Mucosa of descending colon (tissue), 3 donors: ENCODE measurements around the gene KLHL36. TPM values are rescaled to one million over a fixed set of nuclear protein-coding genes. Genes with fewer than 3 reads are reported as not detected.

ENCODE experiments used
- ATAC-seq: fragments of 200-7000 bp; cut with Tn5 transposase; one replicate; pipeline ENCODE4 v1.9.1; 2020; ENCODE audit warnings: mild to moderate bottlenecking, moderate library complexity
- DNase-seq, 3 donors: peaks; one replicate each; pipeline ENCODE4 v3.0.0-alpha.2; 2020
- H3K36me3 ChIP-seq: fragments of 200-600 bp; one replicate; pipeline ENCODE4 v1.8.0; 2021; ENCODE audit warnings: low read depth, mild to moderate bottlenecking
- H3K4me1 ChIP-seq: fragments of 200-600 bp; one replicate; pipeline ENCODE4 v1.8.0; 2021; ENCODE audit warnings: low read depth, mild to moderate bottlenecking
- H3K4me3 ChIP-seq: fragments of 200-600 bp; one replicate; pipeline ENCODE4 v1.8.0; 2021; ENCODE audit warnings: mild to moderate bottlenecking
- H3K9me3 ChIP-seq: fragments of 200-600 bp; one replicate; pipeline ENCODE4 v1.8.0; 2021; ENCODE audit warnings: mild to moderate bottlenecking
- intact Hi-C, 2 donors: fragments of 100-400 bp; cut with DNase I in 1 of 2; cut with micrococcal nuclease in 1 of 2; formaldehyde crosslinking; loops; one replicate each; pipeline versions ENCODE4 v1.11.0 to v1.11.1; 2022; cut with DNase I, micrococcal nuclease
- total RNA-seq, 3 donors: library from RNA; stranded (reverse); fragmentation: NEBNext Ultra II Directional in 2 of 3; extraction: Animal tissue kit (Norgen Biotek cat#: 25700) in 2 of 3; gene quantifications; one replicate each; pipeline versions ENCODE4 v1.2.1 to v1.2.4, GENCODE V29; 2021 to 2023
- TF ChIP-seq, protein P1 (sequence below): fragments of 200-600 bp; IDR thresholded peaks from one replicate; pipeline ENCODE4 v1.8.0; 2022; ENCODE audit warnings: antibody characterized with exemption, mild to moderate bottlenecking
- donor health status: DM: no; HTN: no; CAD: no; lungs with moderate emphysema.
- donor health status: DM: no; HTN: no; CAD: no.
- donor health status: DM: no; HTN: yes; CAD: no.

The KLHL36 gene
- total RNA-seq, 3 donors from 2014 or later, result 47.5 to 60.3 (median 59.2) TPM

DNA sequence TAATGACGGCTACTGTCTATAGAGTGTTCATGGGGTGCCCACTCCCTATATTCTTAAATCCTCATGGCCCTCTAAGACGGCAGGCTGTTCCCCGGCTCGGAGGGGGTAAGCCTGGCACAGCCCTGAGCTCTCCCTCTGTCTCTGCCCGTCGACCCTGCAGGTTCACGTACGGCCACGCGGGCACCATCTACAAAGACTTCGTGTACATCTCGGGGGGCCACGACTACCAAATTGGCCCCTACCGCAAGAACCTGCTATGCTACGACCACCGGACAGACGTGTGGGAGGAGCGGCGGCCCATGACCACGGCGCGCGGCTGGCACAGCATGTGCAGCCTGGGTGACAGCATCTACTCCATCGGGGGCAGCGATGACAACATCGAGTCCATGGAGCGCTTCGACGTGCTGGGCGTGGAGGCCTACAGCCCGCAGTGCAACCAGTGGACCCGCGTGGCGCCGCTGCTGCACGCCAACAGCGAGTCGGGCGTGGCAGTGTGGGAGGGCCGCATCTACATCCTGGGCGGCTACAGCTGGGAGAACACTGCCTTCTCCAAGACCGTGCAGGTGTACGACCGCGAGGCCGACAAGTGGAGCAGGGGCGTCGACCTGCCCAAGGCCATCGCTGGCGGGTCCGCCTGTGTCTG, 13.2 kb downstream of the KLHL36 start:
- DNase-seq (no peak), ATAC-seq (no peak)
- Histone ChIP-seq H3K9me3 (no peaks in the 10 kb centered on the region), H3K4me3 (no peak overlapping the region), H3K4me1 (peaks cover 10% of the 10 kb centered on the region), H3K36me3 (peaks cover 11% of the 10 kb centered on the region)
- intact Hi-C loops, result no loop called here
- TF ChIP-seq, protein P1, sequence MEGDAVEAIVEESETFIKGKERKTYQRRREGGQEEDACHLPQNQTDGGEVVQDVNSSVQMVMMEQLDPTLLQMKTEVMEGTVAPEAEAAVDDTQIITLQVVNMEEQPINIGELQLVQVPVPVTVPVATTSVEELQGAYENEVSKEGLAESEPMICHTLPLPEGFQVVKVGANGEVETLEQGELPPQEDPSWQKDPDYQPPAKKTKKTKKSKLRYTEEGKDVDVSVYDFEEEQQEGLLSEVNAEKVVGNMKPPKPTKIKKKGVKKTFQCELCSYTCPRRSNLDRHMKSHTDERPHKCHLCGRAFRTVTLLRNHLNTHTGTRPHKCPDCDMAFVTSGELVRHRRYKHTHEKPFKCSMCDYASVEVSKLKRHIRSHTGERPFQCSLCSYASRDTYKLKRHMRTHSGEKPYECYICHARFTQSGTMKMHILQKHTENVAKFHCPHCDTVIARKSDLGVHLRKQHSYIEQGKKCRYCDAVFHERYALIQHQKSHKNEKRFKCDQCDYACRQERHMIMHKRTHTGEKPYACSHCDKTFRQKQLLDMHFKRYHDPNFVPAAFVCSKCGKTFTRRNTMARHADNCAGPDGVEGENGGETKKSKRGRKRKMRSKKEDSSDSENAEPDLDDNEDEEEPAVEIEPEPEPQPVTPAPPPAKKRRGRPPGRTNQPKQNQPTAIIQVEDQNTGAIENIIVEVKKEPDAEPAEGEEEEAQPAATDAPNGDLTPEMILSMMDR, result no peak

DNA sequence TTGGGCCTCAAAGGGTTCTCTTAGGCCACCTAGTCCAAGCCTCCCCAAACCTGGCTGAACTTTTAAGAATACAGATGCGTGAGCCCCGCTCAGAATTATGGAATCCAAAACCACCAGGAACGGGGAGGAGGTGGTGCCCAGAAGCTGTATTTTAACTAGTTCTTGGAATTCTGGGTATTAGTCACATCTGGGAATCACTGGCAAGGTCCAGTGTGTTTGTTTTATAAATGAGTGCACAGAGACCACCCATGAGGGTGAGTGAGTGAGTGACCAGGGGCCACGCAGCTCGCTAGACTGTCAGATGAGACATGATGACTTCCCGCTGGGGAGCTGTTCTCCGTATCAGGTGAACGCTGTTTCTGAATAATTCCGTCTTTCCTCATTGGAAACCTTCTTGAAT, 14.2 kb downstream of the KLHL36 start:
- DNase-seq (no peak), ATAC-seq (no peak)
- H3K36me3 ChIP-seq, result peaks cover 11% of the 10 kb centered on the region
- TF ChIP-seq, protein P1, result no peak
- H3K4me3 ChIP-seq, result no peak overlapping the region
- no peaks in the 10 kb centered on the region for H3K9me3 ChIP-seq
- intact Hi-C loops, result no loop called here
- peaks cover 10% of the 10 kb centered on the region for H3K4me1 ChIP-seq

DNA sequence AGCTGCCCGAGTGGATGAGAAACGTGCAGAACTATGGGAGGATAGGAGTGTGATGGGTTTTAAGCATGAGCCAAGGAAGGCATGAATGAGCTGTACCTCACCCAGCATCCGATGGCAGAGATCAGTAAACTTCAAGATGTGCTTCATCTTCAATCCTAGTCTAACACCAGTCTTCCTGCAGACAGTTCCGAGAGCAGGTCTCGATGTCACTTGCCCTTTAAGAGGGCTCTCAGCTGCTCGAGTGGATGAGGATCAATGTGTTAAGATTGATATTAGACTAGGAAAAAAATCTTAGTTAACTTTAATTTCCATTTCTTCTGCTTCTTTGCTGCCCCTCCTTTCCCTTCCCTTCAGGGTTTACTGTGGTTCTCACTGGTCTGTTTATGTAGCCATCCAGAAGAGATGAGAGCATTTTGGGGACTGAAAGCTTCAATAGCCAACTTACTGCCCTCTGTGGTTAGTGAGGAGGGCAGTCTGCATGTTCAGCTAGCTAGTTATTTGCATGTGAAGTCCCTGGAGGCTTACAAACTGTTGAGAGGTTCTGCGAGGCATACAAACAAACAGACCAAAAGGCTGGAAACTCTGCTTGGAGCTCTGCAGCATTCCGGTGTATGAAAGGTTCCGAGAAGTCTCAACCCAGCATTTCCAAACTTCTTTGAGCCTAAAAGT, 15.3 kb downstream of the KLHL36 start:
- H3K36me3 ChIP-seq, result peaks cover 4% of the 10 kb centered on the region
- TF ChIP-seq, protein P1, result no peak

DNA sequence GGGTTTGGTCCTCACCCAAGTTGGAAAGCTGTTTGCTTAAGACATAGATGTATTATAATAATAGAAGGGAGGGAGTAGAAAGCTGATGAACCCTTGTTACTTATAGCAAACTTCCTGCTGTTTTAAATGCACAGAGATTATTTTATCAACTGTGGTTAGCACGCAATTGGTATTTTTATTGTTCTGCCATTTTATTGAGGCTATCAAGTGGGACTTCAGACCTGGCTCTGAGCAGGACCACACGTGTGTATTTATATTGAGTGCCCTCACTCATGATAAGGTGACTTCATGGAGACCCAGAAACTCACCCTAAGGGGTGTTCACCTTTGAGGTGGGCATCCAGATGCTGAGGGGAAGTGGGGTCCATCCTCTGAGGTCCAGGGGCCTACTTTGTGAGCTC, 17.0 kb downstream of the KLHL36 start:
- no peaks in the 10 kb centered on the region for H3K36me3 ChIP-seq
- no peaks in the 10 kb centered on the region for H3K9me3 ChIP-seq
- H3K4me1 ChIP-seq, result peaks cover 10% of the 10 kb centered on the region
- H3K4me3 ChIP-seq, result no peak overlapping the region
- peak; percentile 64 for ATAC-seq
- intact Hi-C loops, result no loop called here
- TF ChIP-seq, protein P1, result no peak
- no peak for DNase-seq

More for the DNA sequence above, 15.3 kb downstream of the KLHL36 start:
- intact Hi-C loops, result no loop called here
- peak; percentile 14 for ATAC-seq
- no peak for DNase-seq
- Histone ChIP-seq H3K4me1 (peaks cover 10% of the 10 kb centered on the region), H3K4me3 (no peak overlapping the region), H3K9me3 (no peaks in the 10 kb centered on the region)

DNA sequence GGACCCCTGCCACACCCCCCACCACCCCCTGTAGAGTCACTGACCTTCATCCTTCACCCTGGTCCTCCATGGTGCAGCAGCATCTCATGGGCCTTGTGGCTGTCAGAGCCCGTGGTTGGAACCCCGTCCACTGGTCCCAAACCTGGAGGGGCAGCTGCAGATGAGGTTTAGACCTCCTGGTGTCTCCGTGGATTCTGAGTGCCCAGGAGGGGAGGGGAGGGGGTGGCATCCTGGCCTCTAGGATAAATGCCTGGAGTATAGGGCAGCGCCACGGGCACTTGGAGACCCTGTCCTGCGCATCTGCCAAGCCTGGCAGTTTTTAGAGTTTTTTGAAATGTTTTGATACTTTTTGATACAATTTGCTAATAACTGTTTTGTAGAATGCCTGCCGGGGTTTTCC, 17.5 kb downstream of the KLHL36 start:
- H3K9me3 ChIP-seq, result no peaks in the 10 kb centered on the region
- intact Hi-C loops, result no loop called here
- TF ChIP-seq, protein P1, result no peak
- ATAC-seq, result no peak
- no peak for DNase-seq
- peaks cover 10% of the 10 kb centered on the region for H3K4me1 ChIP-seq
- H3K4me3 ChIP-seq, result no peak overlapping the region
- no peaks in the 10 kb centered on the region for H3K36me3 ChIP-seq
